Measurements from ENCODE around the gene NRARP. TPM values are rescaled to one million over a fixed set of nuclear protein-coding genes. Genes with fewer than 3 reads are reported as not detected.
A peak's percentile ranks its signal among the peaks of the same experiment; 100 is the strongest.

Gene NRARP
- total and polyA plus RNA-seq, 8 donors = 1.2 to 323 (median 3.5) TPM

DNA sequence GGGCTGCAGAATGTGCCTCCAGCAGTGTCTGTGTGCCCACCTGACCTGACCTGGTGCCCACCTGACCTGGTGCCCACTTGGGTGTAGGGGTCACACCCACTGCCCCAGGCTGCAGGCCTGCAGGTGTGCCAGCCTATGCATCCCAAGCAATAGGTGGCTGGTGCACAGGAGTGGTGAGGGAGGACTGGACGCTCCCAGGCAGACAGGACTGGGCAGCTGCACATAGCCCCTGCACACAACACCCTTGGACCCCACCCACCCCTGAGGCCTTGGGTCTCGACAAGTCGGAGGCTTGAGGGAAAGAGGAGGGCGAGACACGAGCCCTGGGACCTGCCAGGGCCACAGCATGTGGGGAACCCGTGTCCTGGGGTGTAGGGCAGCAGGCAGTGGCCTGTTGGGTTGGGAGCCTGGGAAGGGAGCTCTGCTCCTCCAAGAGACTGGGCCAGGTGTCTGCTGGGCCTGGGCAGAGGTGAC, 10.8 kb upstream of the NRARP start:
- Histone ChIP-seq H3K36me3 (no peaks in the 10 kb centered on the region), H3K27ac (peak overlapping the region in 4 of 5 donors; percentile 77 to 86 (median 84)), H3K4me3 (no peak overlapping the region), H3K4me1 (peaks cover 35 to 61% (median 45%) of the 10 kb centered on the region in 4 donors), H3K9me3 (no peaks in the 10 kb centered on the region), H3K27me3 (peaks cover 0 to 36% (median 16%) of the 10 kb centered on the region in 3 donors)
- TF ChIP-seq EP300 (IDR thresholded peaks at IDR 0.05) (no peak), POLR2AphosphoS5 (IDR thresholded peaks at IDR 0.05) (no peak), POLR2A (IDR thresholded peaks at IDR 0.05) (no peak)
- TF ChIP-seq, protein P1, sequence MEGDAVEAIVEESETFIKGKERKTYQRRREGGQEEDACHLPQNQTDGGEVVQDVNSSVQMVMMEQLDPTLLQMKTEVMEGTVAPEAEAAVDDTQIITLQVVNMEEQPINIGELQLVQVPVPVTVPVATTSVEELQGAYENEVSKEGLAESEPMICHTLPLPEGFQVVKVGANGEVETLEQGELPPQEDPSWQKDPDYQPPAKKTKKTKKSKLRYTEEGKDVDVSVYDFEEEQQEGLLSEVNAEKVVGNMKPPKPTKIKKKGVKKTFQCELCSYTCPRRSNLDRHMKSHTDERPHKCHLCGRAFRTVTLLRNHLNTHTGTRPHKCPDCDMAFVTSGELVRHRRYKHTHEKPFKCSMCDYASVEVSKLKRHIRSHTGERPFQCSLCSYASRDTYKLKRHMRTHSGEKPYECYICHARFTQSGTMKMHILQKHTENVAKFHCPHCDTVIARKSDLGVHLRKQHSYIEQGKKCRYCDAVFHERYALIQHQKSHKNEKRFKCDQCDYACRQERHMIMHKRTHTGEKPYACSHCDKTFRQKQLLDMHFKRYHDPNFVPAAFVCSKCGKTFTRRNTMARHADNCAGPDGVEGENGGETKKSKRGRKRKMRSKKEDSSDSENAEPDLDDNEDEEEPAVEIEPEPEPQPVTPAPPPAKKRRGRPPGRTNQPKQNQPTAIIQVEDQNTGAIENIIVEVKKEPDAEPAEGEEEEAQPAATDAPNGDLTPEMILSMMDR (IDR thresholded peaks at IDR 0.05) = no peak
- DNase-seq = peak in 1 of 2 donors; percentile 15
- WGBS, 5 donors = 84 to 89% (median 88%) methylated on average over 3 to 6 of the region's 6 CpGs
- intact Hi-C loops (cut with DNase I; ENCODE audit: low total_unique reads) = no loop called here

- H3K4me3 ChIP-seq = no peak overlapping the region
- H3K36me3 ChIP-seq = no peaks in the 10 kb centered on the region
- H3K27ac ChIP-seq = peak overlapping the region; percentile 77 to 86 (median 84)
- WGBS, 5 donors = 48 to 64% (median 50%) methylated on average over 6 to 28 of the region's 28 CpGs
- TF ChIP-seq POLR2AphosphoS5 (IDR thresholded peaks at IDR 0.05) = no peak
- no peak for TF ChIP-seq POLR2A (IDR thresholded peaks at IDR 0.05)
- TF ChIP-seq, protein P1 (IDR thresholded peaks at IDR 0.05) = no peak
- TF ChIP-seq EP300 (IDR thresholded peaks at IDR 0.05) = no peak
- DNase-seq = peak in 1 of 2 donors; percentile 39
- no peaks in the 10 kb centered on the region for H3K9me3 ChIP-seq
- intact Hi-C loops (cut with DNase I; ENCODE audit: low total_unique reads) = no loop called here
- H3K27me3 ChIP-seq = peaks cover 0 to 36% (median 23%) of the 10 kb centered on the region in 3 donors
- H3K4me1 ChIP-seq = peaks cover 42 to 68% (median 50%) of the 10 kb centered on the region in 4 donors
These were observed 10.1 kb upstream of the NRARP start for GRCh38 chr9:137311986-137312851.

DNA sequence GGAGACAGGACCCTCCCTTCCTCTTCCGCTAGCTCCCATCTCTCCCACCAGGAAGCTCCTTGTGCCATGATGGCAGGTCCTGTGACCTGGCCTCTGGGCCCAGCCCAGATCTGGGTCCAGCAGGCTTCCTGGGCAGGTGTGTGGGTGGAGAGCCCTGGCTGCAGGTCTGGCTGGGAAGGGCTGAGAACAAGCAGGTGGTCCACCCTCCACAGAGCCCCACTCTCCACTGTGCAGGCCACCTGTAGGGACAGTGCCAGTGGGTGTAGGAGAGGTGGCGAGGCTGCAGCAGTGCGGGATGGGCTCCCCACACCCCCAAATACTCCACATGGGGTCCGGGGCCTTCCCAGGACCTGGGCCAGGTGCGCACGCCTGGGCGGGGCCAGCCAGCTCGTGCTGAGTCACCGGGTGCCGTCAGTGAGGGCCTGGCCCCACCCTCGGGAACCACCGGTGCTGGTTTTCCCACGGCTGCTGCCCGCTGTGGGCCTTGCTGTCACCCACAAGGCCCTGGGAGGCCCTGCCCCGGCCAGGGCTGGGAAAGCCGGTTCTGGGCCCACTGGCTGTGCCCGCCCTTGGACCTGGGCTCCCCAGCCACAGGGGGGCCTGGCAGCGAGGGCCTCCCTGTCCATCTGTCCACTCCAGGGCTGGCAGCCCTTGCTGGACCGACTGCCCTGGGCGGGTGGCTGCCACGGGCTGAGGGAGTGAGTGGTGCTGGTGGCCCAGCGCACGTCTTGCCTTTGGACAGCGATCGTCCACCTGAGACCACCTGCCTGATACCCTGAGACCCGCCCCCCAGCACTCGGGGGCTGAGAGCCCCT, 9.3 kb upstream of the NRARP start:
- peaks cover 0 to 36% (median 27%) of the 10 kb centered on the region in 3 donors for H3K27me3 ChIP-seq
- intact Hi-C loops (cut with DNase I; ENCODE audit: low total_unique reads) = no loop called here
- no peaks in the 10 kb centered on the region for H3K36me3 ChIP-seq
- no peaks in the 10 kb centered on the region for H3K9me3 ChIP-seq
- WGBS, 5 donors = 20 to 79% (median 45%) methylated on average over 1 to 27 of the region's 27 CpGs
- DNase-seq = peak; percentile 90 to 95
- H3K4me3 ChIP-seq = no peak overlapping the region
- peak overlapping the region; percentile 77 to 86 (median 84) for H3K27ac ChIP-seq
- peaks cover 47 to 70% (median 53%) of the 10 kb centered on the region in 4 donors for H3K4me1 ChIP-seq
- TF ChIP-seq POLR2A (IDR thresholded peaks at IDR 0.05) (no peak), POLR2AphosphoS5 (IDR thresholded peaks at IDR 0.05) (peak in 2 of 3 donors; percentile 46 to 52)

GRCh38 chr9:137310189-137311052, 8.3 kb upstream of the NRARP start:
- peak overlapping the region; percentile 74 to 86 (median 83) for H3K27ac ChIP-seq
- TF ChIP-seq POLR2A (IDR thresholded peaks at IDR 0.05) (no peak), EP300 (IDR thresholded peaks at IDR 0.05) (no peak), POLR2AphosphoS5 (IDR thresholded peaks at IDR 0.05) (no peak)
- TF ChIP-seq, protein P1 (IDR thresholded peaks at IDR 0.05) = no peak
- intact Hi-C loops (cut with DNase I; ENCODE audit: low total_unique reads) = no loop called here
- no peaks in the 10 kb centered on the region for H3K9me3 ChIP-seq
- 62 to 75% (median 68%) methylated on average over 19 to 20 of the region's 20 CpGs for WGBS, 5 donors
- H3K36me3 ChIP-seq = no peaks in the 10 kb centered on the region
- DNase-seq = peak in 1 of 2 donors; percentile 79
- peaks cover 47 to 70% (median 53%) of the 10 kb centered on the region in 4 donors for H3K4me1 ChIP-seq
- peaks cover 0 to 36% (median 28%) of the 10 kb centered on the region in 3 donors for H3K27me3 ChIP-seq
- no peak overlapping the region for H3K4me3 ChIP-seq
